ENCODE results near the gene PLOD3.
"Not testable (repeated sequence)": the region's sequence is repeated elsewhere in the genome, so short reads cannot be mapped to it uniquely, and the experiment has no call there.

The PLOD3 gene

DNA sequence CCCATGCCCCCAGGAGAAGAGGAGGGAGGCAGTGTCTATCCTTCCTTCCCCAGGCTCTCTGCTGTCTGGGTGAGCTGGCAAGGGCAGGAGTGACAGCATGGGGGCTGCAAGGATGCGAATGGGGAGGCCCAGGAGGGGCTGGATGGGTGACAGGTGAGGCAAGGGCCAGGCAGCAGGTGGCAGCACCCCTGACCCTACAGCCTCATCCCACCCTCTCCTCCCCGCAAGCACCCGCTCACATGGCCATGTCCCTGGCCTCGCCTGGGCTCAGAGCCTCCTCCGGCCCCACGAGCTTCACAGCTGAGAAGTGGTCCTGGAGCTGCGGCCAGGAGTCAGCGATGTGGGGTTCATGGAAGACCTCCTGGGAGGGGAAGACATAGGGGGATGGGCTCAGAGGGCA lies 5.4 kb downstream of the PLOD3 start:
- DNase-seq (ENCODE audit: low read depth in 2 of 2), result no peak

DNA sequence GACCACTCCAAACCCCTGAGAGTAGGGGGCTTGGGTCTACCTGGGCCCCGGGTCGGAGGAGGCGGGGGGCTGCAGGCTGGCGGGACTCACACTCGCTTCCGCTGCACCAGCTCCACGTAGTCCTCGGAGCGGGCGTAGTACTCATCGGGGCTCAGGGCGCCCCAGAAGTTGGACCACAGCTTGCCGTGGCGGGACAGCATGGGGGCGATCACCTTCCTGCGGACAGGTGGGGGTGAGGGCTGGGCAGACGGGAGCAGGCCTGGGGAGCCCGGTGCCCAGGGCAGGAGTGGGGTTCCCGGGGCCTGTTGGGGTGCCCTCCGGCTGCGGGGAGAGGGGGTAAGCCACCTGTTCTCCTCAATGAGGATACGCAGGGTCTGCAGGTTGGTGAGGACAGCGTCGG lies 5.9 kb downstream of the PLOD3 start:
- no peak for DNase-seq (ENCODE audit: low read depth in 2 of 2)

DNA sequence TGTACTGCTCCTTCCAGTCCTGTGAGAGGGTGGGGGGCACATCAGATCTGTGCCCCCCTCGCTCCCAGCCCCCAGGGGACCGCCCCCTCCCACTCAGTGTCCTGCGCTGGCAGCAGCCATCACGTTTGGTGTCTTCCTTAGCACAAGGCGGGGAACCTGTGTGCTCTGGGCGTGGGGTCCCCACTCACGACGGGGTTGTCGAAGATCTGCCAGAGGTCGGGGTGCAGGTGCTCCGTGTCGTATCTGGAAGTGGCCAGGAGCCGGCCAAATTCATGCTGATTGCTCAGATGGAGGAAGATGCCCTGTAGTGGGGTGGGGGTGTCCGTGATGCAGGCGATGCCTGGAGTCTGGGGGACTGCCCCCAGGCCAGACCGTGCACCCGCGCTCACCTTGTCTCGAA lies 7.2 kb downstream of the PLOD3 start:
- no peak for DNase-seq (ENCODE audit: low read depth in 2 of 2)

DNA sequence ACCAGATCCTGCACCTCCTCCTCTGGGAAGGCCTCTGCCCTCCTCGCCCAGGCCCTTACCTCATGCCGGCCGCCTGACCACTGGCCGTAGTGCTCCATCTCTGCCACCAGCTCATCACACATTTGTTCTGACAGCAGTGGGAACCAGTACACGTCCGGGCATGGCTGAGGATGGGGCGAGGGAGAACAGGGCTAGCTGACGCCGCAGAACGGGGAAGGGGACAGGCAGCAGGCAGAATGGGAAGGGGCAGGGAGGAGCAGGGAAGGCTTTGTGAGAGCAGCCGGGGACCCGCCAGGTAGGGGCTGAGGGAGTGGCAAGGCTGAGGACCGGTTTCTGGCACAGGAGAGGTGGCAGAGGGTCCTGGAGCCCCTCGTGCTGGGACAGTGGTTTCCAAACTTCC lies 8.6 kb downstream of the PLOD3 start:
- no peak for DNase-seq (ENCODE audit: low read depth in 2 of 2)

DNA sequence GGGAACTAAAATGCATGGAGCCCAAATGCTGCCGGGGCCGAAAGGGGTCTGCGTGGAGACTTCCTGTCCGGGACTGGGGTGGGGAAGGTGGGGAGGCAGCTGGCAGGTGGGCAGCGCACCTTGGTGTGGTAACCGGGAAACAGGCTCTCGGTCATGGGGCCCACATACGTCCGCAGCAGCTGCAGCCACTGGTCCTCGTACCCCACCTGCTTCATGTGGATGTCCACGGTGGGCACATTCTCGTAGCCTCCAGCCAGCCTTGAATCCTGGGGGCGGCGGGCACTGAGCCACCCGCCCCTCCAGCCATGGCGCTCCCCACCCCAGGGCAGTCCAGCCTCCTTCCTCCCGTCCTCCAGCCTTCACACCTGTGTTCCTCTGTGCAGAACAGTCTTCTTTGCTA lies 9.9 kb downstream of the PLOD3 start:
- no peak for DNase-seq (ENCODE audit: low read depth in 2 of 2)

DNA sequence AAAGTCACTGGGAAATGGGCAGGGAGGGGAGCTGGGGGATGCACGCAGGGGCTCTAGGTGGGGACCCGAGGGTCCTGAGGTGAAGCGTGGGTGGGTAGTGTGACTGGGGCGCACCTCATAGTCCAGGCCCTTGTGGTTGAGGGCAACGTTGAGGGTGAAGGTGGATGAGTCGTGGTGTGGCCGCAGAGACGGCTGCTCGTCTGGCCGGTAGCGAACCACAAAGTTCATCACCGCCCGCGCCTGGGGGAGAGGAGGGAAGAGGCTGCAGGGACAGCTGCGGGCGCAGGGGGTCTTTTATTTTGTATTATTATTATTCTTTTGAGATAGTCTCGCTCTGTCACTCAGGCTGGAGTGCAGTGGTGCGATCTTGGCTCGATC lies 10.7 kb downstream of the PLOD3 start:
- DNase-seq (ENCODE audit: low read depth in 2 of 2), result no peak

DNA sequence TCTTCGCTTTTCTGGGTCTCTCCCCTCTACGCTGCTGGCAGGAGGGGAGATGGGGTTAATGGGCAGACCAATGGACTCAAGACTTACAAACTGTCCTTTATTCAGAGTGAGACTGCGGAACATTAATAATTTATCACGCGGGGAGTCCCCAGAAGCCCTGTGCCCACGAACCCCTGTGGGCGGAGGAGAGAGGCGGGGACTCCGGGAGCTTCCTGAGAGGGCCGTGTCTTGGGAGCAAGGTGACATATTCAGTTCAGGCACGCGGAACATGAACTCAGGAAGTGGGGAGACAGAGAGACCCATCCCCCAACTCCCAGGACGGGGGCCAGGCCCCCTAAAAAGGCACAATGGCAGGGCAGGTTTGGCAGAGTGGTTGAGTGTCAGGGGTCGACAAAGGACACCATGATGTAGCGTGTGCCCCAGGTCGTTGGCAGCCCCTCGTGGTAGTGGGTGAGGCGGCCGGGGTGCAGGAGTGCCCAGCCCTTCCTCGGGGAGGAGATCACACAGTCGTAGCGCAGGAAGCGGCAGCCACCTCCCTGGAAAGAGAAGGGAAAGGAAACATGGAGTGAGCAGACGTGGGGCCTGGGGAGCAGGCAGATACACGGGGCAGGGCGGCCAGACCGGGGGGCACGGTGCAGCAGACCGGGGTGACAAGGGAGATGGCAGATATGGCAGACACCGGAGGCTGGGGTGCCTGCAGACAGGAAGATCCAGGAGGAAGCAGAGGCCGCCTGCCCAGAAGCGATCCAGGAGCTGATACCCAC lies 11.3 kb downstream of the PLOD3 start:
- no peak for DNase-seq (ENCODE audit: low read depth in 2 of 2)

DNA sequence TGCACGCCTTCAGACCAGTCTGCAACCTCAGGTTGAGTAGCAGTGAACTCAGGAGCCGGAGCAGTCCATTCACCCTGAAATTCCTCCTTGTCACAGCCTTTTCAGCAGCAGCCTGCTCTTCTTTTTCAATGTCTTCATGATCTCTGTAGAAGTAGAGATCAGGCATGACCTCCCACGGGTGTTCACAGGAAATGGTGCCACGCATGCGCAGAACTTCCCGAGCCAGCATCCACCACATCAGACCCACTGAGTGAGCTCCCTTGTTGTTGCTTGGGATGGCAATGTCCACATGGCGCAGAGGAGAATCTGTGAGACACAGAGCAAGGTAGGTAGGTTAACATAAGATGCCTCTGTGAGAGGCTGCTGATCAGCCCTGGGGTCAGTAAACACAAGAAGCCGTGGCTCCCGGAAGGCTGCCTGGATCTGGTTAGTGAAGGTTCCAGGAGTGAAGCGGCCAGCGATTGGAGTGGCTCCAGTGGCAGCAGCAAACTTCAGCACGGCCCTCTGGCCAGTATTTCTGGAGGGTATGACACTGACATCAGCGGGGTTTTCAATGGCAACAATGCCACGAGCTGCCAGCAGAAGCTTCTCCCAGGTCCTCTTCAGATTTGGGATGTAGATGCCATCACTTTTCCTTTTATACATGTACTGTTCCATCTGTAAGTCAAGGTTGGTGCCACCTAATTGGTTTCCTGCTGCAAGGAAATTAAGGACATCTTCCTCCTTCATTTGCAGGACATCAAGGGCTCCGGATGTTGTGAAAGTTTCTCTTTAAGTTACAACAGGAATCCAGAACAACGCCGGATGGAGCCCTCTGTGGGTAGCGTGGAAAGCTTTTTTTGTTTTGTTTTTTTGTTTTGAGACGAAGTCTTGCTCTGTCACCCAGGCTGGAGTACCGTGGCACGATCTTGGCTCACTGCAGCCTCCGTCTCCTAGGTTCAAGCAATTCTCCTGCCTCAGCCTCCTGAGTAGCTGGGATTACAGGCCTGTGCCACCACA lies 13.3 kb downstream of the PLOD3 start:
- DNase-seq (ENCODE audit: low read depth in 2 of 2), result not testable (repeated sequence)

DNA sequence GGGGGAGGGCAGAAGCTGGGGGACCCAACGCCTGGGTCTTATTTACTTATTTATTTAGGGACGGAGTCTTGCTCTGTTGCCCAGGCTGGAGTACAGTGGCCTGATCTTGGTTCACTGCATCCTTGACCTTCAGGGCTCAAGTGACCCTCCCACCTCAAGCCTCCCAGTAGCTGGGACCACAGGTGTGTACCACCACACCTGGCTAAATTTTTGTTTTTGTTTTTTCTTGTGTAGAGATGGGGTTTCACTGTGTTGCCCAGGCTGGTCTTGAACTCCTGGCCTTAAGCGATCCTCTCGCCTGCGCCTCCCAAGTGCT lies 14.8 kb downstream of the PLOD3 start:
- no peak for DNase-seq (ENCODE audit: low read depth in 2 of 2)

DNA sequence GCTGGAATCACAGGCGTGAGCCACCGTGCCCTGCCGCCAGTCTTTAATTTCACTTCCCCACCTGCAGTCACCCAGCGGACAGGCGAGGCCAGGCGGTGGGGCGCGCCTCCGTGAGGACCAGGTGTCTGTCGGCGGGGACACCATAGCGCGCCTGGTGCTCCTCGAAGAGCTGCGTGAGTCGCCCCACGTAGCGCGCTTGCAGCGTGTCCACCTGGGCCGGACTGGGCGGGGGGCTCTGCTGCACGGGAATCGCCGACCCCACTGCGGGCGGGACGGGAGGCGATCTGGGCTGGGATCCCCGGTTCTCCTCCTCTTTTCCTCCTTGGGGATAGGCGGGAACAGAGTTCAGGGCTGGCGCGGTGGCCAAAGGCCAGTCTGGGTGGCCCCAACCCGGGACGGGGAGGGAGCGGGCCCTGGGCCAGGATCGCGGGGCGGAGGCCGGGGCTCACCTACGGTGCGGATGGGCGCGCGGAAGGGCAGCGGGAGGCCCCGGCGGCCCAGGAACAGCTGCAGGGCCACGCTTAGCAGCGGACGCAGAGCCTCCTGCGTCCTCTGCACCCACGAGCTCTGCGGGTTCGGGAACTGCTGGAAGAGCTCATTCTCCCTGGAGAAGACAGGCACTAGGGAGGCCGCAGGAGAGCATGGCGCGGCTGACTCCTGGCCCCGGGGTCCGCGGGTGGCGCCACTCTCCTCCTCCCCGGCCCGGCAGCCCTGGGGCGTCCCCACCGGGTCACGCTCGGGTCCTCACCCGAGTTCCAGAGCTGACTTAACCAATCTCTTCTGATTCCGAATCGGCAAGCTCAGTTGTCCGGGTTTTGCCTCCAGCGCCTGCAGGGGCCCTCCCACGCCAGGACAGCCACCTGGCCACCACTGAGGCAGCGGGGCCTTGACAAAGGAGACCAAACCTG lies 15.4 kb downstream of the PLOD3 start:
- no peak for DNase-seq (ENCODE audit: low read depth in 2 of 2)

DNA sequence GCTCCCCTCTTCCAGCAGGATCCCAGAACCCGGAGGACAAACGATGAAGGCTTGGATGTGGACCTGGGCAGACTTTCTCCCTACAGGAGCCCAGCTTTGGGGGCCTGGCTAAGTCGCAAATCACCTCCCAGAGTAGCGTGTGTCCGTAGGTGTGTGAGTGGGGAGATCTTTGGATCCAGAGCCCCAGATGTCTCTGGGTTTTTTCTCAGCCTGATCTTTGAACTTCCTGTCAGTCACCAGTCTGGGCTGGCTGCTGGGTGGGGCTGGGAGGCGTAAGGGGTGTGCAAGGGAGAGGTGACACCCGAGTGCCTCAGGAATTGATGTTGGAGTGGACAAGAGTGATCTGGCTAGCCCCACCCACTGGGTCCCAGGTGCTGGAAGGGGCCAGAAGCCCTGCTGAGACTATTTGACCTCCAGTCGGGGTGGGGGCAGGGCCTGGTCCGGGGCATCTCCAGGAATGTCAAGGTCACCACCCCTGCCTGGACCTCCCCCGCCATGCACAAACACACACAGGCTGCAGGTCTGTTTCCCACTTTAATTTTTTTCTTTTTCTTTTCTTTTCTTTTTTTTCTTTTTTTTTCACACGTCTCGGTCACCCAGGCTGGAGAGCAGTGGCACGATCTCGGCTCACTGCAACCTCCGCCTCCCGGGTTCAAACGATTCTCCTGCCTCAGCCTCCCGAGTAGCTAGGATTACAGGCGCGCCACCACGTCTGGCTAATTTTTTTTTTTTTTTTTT lies 16.4 kb downstream of the PLOD3 start, which contains the start of gene MOGAT3:
MOGAT3 (minus strand) TSS at position 175 of the 738 bp plus-strand sequence. CDS start 182 bp downstream, outside the sequence.
- no peak for DNase-seq (ENCODE audit: low read depth in 2 of 2)

DNA sequence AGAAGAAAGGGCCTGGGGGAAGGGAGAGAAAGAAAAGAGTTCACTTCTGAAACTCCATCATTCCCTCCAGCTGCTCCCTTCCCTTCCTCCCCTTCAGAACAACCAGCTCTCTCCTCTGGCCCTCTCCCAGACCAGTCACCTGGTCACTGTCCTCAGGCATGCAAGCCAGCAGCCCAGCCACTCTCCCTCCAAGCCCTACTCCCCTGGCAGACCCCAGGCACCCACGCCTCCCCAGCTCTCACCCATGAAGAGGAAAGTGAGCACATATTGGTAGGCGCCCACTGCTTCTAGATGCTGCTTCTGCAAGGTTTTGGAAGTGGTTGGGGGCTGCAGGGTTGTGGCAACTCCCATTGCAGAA lies 16.9 kb downstream of the PLOD3 start:
- DNase-seq (ENCODE audit: low read depth in 2 of 2), result no peak

DNA sequence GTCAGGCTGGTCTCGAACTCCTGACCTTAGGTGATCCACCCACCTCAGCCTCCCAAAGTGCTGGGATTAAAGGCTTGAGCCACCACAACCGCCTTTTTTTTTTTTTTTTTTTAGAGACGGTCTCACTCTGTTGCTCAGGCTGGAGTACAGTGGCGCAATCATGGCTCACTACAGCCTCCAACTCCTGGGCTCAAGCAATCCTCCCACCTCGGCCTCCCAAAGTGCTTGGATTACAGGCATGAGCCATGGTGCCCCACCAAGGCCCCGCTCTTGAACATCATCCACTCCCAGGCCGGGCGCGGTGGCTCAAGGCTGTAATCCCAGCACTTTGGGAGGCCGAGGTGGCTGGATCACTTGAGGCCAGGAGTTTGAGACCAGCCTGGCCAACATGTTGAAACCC lies 17.9 kb downstream of the PLOD3 start:
- not testable (repeated sequence) for DNase-seq (ENCODE audit: low read depth in 2 of 2)

DNA sequence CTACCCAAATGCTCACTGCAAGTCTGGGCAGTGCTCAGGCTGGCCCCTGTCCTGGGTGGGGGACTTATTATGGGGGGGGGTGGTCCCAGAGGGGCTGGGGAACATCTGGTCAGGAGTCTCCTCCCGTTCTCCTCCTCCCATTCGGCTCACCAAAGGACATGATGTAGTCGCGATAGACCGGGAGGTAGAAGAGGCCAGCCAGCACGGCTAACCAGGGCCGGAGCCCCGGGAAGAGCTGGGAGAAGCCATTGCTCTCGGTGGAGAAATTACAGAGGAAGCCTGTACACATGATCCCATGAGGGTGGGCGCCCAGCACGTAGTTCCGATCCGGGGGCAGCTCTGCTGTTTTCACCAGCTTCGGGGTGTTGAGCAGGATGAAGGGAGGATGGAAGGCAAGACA lies 18.9 kb downstream of the PLOD3 start:
- no peak for DNase-seq (ENCODE audit: low read depth in 2 of 2)

DNA sequence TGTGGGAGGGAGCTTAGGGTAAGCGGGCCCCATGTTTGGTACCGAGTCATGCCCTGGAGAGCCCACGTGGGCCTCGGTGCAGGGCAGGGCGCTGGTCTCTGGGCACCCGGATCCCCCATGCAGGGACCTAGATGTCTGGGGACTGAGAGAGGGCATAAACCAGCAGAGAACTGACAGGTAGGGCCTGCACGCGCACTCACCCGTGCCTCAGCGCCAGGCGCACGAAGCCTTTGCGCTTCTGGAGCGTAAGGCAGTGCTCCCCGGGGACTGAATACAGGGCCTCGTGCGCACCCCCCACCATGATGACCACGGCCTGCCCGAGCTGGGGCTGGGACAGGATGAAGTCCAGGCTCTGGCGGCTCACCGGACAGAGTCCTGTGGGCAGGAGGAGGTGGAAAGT lies 19.4 kb downstream of the PLOD3 start:
- DNase-seq (ENCODE audit: low read depth in 2 of 2), result no peak

DNA sequence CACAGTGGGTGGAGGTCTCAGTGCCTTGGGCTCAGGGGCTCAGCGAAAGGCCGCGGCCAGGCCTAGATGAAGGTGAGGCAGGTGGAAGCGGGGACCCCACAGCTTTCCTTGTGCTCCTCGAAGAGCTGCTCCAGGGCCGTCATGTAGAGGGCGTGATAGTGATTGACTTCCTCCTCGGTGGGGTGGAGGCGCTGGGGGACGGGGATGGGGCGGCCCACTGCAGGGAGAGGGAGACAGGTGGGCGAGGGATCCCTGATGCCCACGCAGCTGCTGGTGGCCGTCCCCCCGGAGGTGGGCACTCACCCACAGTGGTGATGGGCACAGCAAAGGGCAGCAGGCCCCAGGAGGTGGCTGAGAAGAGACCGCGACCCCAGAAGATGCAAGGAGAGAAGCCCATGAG lies 21.5 kb downstream of the PLOD3 start:
- no peak for DNase-seq (ENCODE audit: low read depth in 2 of 2)

DNA sequence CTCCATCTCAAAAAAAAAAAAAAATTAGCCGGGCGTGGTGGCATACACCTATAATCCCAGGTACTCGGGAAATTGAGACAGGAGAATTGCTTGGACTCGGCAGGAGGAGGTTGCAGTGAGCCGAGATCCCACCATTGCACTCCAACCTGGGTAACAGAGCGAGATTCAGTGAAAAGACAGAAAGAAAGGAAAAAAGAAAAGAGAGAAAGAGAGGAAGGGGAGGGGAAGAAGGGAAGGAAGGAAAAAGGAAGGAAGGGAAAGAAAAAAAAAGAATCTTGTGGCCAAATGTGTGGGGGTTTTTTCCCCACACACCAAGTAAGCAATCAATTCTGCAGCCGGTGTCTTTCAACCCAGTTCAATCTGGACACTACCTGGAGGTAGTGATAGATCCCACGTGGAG lies 28.3 kb downstream of the PLOD3 start:
- DNase-seq (ENCODE audit: low read depth in 2 of 2), result no peak

DNA sequence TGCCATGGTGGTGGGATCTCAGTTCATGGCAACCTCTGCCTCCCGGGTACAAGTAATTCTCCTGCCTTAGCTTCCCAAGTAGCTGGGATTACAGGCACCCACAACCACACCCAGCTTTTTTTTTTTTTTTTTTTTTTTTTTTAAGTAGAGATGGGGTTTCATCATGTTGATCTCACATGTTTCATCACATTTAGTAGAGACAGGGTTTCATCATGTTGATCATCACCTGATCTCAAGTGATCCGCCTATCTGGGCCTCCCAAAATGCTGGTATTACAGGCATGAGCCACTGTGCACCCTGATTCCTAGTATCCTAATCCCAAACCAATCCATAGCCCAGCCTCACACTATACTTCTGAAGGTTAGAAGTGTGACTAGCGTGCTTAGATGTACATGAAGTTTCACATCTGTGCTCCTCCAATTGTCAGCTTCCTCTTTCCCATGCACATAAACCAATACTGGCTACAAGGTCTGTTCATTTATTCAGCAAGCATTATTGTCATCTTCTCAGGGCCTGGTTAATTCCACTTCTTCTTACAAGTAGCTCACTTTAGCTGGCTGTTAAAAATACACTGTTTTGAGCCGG lies 30.4 kb downstream of the PLOD3 start:
- no peak for DNase-seq (ENCODE audit: low read depth in 2 of 2)

DNA sequence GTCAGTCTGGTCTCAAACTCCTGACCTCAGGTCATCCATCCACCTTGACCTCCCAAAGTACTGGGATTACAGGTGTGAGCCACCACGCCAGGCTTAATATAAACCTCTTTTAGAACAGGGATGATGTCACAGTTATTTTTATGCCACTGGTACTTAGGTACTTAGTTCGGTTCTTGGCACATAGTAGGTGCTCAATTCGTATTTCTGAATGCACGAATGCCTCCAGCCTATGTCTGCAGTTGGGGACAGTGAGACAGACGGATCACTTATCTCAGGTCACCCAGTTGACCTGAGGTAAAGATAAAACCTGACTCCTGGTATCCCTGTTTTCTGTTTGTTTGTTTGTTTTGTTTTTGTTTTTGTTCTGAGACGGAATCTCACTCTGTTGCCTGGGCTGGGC lies 31.2 kb downstream of the PLOD3 start:
- no peak for DNase-seq (ENCODE audit: low read depth in 2 of 2)

DNA sequence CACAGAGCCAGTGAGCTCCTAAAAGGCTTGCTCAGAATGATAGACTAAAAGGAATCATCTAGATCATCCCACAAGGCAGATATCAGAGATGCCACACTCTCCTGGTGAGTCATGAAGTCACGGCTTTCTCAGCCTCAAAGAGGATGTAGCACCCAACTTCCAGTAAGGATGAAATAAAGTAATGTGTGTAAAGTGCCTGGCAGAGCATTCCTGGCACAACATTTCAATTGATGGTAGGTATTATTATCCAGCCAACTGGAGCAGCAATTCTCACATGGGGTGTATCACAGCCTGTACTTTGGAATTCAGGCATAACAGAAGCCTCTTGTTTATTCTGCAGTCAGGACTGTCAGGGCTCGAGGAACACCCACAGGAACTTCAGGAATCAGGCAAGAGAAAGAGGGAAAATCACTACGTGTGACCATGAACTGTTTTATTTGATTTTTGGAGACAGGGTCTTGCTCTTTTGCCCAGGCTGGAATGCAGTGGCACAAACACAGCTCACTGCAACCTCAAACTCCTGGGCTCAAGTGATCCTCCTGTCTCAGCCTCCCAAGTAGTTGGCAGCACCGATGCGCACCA lies 32.0 kb downstream of the PLOD3 start:
- no peak for DNase-seq (ENCODE audit: low read depth in 2 of 2)
